Thyroid gland (tissue), 4 donors: ENCODE measurements around the gene GP1BA.

ENCODE experiments used
- POLR2A ChIP-seq, 2 donors: fragments of 450-650 bp; IDR thresholded peaks; one replicate each; pipeline ENCODE4 v1.6.1; 2017; ENCODE audit warnings: antibody characterized with exemption in 2 of 2, mild to moderate bottlenecking in 2 of 2, moderate library complexity in 1 of 2
- TF ChIP-seq, protein P1 (sequence below), 6 experiments: fragments of 200-600 bp in 3 of 6; fragments of 450-650 bp in 3 of 6; sonication (generic) in 3 of 6; IDR thresholded peaks; one replicate each; pipeline ENCODE4 v1.5.1; 2016 to 2019; ENCODE audit warnings: antibody characterized with exemption in 6 of 6, mild to moderate bottlenecking in 2 of 6, inconsistent platforms in 1 of 6, moderate library complexity in 1 of 6

DNA sequence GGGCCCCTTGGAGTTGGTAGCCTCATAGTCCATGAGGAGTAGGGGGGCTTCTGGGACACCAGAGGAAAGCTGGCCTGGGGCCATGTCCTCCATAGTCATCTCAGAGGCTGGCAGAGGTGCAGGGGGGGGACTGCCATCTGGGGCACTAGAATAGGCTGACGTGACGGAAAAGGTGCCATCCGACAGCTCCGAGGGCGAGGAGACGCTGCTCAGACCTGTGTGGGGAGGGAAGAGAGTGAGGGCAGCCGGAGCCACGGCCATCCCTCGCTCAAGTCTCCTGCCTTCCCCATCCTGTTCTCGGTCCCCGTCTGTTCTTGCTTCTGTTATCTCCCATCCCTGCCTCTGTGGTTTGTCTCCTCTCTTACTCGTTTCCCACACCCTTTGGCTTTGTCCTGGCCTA is 40.2 kb downstream of the GP1BA start:
- TF ChIP-seq, protein P1, sequence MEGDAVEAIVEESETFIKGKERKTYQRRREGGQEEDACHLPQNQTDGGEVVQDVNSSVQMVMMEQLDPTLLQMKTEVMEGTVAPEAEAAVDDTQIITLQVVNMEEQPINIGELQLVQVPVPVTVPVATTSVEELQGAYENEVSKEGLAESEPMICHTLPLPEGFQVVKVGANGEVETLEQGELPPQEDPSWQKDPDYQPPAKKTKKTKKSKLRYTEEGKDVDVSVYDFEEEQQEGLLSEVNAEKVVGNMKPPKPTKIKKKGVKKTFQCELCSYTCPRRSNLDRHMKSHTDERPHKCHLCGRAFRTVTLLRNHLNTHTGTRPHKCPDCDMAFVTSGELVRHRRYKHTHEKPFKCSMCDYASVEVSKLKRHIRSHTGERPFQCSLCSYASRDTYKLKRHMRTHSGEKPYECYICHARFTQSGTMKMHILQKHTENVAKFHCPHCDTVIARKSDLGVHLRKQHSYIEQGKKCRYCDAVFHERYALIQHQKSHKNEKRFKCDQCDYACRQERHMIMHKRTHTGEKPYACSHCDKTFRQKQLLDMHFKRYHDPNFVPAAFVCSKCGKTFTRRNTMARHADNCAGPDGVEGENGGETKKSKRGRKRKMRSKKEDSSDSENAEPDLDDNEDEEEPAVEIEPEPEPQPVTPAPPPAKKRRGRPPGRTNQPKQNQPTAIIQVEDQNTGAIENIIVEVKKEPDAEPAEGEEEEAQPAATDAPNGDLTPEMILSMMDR (IDR thresholded peaks at IDR 0.05) = no peak
- no peak for TF ChIP-seq POLR2A (IDR thresholded peaks at IDR 0.05)
